WTC11 (cell line): Measurements from ENCODE around the gene COL21A1. TPM values are rescaled to one million over a fixed set of nuclear protein-coding genes. Genes with fewer than 3 reads are reported as not detected.

Source experiments
- ATAC-seq: fragments of 200-7000 bp; cut with Tn5 transposase; 2 replicates; pipeline ENCODE4 v1.10.0; 2021; ENCODE audit warnings: mild to moderate bottlenecking, moderate library complexity
- CTCF ChIA-PET: fragments of 300-600 bp; sonication (Branson Sonifier 250); formaldehyde crosslinking; loops from one replicate; lab custom pipeline; 2021; ENCODE audit warnings: antibody characterized with exemption; lab: Charles Lee
- POLR2A ChIA-PET: fragments of 350-600 bp; sonication (Branson Sonifier 250); formaldehyde crosslinking; loops from one replicate; lab custom pipeline; 2021; ENCODE audit warnings: antibody characterized with exemption; lab: Charles Lee
- DNase-seq: peaks from one replicate; pipeline ENCODE4 v3.0.0; 2021; ENCODE audit warnings: low spot score
- H3K27ac Mint-ChIP-seq: 2 replicates; pipeline ENCODE4 v1.8.0; 2021; ENCODE audit warnings: mixed read lengths
- H3K27me3 Mint-ChIP-seq: 2 replicates; pipeline ENCODE4 v1.8.0; 2021; ENCODE audit warnings: low read depth, mild to moderate bottlenecking, moderate library complexity, mixed read lengths
- H3K36me3 Mint-ChIP-seq: 2 replicates; pipeline ENCODE4 v1.8.0; 2021; ENCODE audit warnings: mixed read lengths
- H3K4me1 Mint-ChIP-seq: 2 replicates; pipeline ENCODE4 v1.8.0; 2022; ENCODE audit warnings: mixed read lengths
- H3K4me3 Mint-ChIP-seq: 2 replicates; pipeline ENCODE4 v1.8.0; 2021; ENCODE audit warnings: mild to moderate bottlenecking, moderate library complexity, mixed read lengths
- H3K9me3 Mint-ChIP-seq: 2 replicates; pipeline ENCODE4 v1.8.0; 2021; ENCODE audit warnings: mixed read lengths
- CBFB ChIP-seq: sonication (generic); formaldehyde crosslinking; IDR thresholded peaks from 2 replicates; pipeline ENCODE4 v1.8.1; 2022; ENCODE audit warnings: mild to moderate bottlenecking, low read depth, missing genetic modification reagents
- E2F1 ChIP-seq: sonication (generic); formaldehyde crosslinking; IDR thresholded peaks from 2 replicates; pipeline ENCODE4 v1.8.0; 2022; ENCODE audit warnings: mild to moderate bottlenecking, missing genetic modification reagents
- E2F4 ChIP-seq: sonication (generic); formaldehyde crosslinking; IDR thresholded peaks from 2 replicates; pipeline ENCODE4 v1.8.1; 2022; ENCODE audit warnings: low read depth, mild to moderate bottlenecking, moderate library complexity, missing genetic modification reagents, borderline replicate concordance
- E2F5 ChIP-seq: sonication (generic); formaldehyde crosslinking; IDR thresholded peaks from 2 replicates; pipeline ENCODE4 v1.8.1; 2022; ENCODE audit warnings: mild to moderate bottlenecking, moderate library complexity, missing genetic modification reagents
- GTF2I ChIP-seq: fragments of 250-450 bp; sonication (Bioruptor Pico); conservative IDR thresholded peaks from 2 replicates; pipeline ENCODE4 v1.4.0; 2021; ENCODE audit warnings: mild to moderate bottlenecking
- IRF1 ChIP-seq: sonication (generic); formaldehyde crosslinking; IDR thresholded peaks from 2 replicates; pipeline ENCODE4 v1.8.0; 2023; ENCODE audit warnings: missing genetic modification reagents
- JUN ChIP-seq: sonication (generic); formaldehyde crosslinking; IDR thresholded peaks from 2 replicates; pipeline ENCODE4 v1.8.0; 2023; ENCODE audit warnings: mild to moderate bottlenecking, missing genetic modification reagents
- NFYB ChIP-seq: sonication (generic); formaldehyde crosslinking; conservative IDR thresholded peaks from 2 replicates; pipeline ENCODE4 v1.8.0; 2022; ENCODE audit warnings: low read depth, missing genetic modification reagents
- RORB ChIP-seq: fragments of 250-450 bp; sonication (Bioruptor Pico); IDR thresholded peaks from 2 replicates; pipeline ENCODE4 v1.9.0; 2021; ENCODE audit warnings: mild to moderate bottlenecking
- SMAD4 ChIP-seq: sonication (generic); formaldehyde crosslinking; IDR thresholded peaks from 2 replicates; pipeline ENCODE4 v1.8.0; 2022; ENCODE audit warnings: mild to moderate bottlenecking, missing genetic modification reagents
- ZMAT4 ChIP-seq: fragments of 250-450 bp; sonication (Bioruptor Pico); IDR thresholded peaks from 2 replicates; pipeline ENCODE4 v1.9.0; 2021; ENCODE audit warnings: mild to moderate bottlenecking
- ZNF671 ChIP-seq: fragments of 250-450 bp; sonication (Bioruptor Pico); IDR thresholded peaks from 2 replicates; pipeline ENCODE4 v1.8.0; 2021; ENCODE audit warnings: mild to moderate bottlenecking
- total RNA-seq: library from RNA; stranded (reverse); gene quantifications from 3 replicates; pipeline ENCODE4 v1.2.3, GENCODE V29; 2021
- TF ChIP-seq, protein P1 (sequence below): fragments of 250-450 bp; sonication (Bioruptor Pico); conservative IDR thresholded peaks from 2 replicates; pipeline ENCODE4 v1.9.0; 2021; ENCODE audit warnings: mild to moderate bottlenecking
- TF ChIP-seq, protein P2 (sequence below): sonication (generic); formaldehyde crosslinking; IDR thresholded peaks from 2 replicates; pipeline ENCODE4 v1.8.1; 2022; ENCODE audit warnings: missing genetic modification reagents, borderline replicate concordance
- TF ChIP-seq, protein P3 (sequence below): sonication (generic); formaldehyde crosslinking; IDR thresholded peaks from 2 replicates; pipeline ENCODE4 v1.8.0; 2023; ENCODE audit warnings: missing genetic modification reagents, mild to moderate bottlenecking, borderline replicate concordance
- TF ChIP-seq, protein P4 (sequence below): sonication (generic); formaldehyde crosslinking; conservative IDR thresholded peaks from 2 replicates; pipeline ENCODE4 v1.8.1; 2023; ENCODE audit warnings: mild to moderate bottlenecking, low read depth, missing genetic modification reagents, moderate library complexity

COL21A1 gene
- total RNA-seq, 1 experiment from 2014 or later = 4.4 TPM

DNA sequence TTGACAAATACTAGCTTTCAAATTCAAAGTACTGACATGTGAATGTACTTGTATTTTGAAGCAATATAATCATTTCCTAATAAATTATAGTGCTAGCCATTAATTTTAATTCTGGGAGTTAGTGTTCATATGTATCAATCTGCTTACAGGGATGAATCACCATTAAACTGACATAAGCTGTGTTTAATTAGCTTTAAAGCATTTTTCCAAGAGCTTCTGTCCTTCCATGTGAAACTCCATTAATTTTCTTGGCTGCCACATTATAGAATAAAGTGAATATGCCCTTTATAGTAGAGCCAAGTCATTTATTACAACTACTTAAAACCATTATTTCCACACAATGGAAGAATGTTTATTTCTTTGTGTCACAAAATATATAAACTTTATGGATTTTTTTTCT, 150.8 kb downstream of the COL21A1 start:
- POLR2A ChIA-PET = no interaction called here
- ATAC-seq (no peak), DNase-seq (no peak)
- no peaks in the 10 kb centered on the region for H3K27me3 Mint-ChIP-seq
- peaks cover 11% of the 10 kb centered on the region for H3K36me3 Mint-ChIP-seq
- CTCF ChIA-PET = no interaction called here
- no peak overlapping the region for H3K4me3 Mint-ChIP-seq
- H3K9me3 Mint-ChIP-seq = peaks cover 19% of the 10 kb centered on the region
- no peak overlapping the region for H3K27ac Mint-ChIP-seq
- peaks cover 10% of the 10 kb centered on the region for H3K4me1 Mint-ChIP-seq
- TF ChIP-seq E2F4 (CRISPR knock-in tag) = no peak
- TF ChIP-seq, protein P1, sequence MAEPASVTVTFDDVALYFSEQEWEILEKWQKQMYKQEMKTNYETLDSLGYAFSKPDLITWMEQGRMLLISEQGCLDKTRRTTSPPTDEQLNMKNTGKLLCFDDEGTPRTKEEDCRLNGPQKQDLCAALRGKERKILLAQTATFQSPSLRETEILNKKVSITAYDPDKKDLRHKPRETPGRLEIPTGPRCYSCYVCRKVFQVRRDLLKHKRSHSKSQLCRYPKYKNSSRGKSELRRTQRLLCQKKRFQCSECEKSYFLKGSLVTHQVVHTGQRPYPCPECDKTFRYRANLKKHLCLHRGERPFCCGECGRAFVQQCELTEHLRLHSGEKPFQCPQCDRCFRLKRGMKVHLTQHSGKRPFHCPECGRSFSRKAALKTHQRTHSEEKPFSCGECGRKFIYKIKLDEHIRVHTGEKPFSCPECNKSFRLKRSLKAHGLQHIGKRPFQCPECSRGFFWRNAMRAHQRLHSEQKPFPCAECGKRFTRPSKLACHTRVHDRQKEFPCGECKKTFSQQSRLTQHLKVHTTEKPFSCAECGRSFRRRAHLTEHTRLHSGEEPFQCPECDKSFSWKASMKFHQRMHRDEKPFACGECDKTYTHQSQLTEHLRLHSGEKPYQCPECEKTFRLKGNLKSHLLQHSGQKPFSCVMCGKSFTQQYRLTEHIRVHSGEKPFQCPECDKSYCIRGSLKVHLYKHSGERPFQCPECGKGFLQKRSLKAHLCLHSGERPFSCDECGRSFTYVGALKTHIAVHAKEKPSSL (CRISPR knock-in tag) = no peak
- TF ChIP-seq E2F5 = no peak
- TF ChIP-seq ZNF671 (CRISPR knock-in tag) = no peak
- no peak for TF ChIP-seq JUN (CRISPR knock-in tag)
- no peak for TF ChIP-seq IRF1 (CRISPR knock-in tag)
- TF ChIP-seq RORB = no peak
- TF ChIP-seq CBFB (CRISPR knock-in tag) = no peak
- TF ChIP-seq E2F1 (CRISPR knock-in tag) = no peak
- TF ChIP-seq NFYB (CRISPR knock-in tag) = no peak
- TF ChIP-seq, protein P2, sequence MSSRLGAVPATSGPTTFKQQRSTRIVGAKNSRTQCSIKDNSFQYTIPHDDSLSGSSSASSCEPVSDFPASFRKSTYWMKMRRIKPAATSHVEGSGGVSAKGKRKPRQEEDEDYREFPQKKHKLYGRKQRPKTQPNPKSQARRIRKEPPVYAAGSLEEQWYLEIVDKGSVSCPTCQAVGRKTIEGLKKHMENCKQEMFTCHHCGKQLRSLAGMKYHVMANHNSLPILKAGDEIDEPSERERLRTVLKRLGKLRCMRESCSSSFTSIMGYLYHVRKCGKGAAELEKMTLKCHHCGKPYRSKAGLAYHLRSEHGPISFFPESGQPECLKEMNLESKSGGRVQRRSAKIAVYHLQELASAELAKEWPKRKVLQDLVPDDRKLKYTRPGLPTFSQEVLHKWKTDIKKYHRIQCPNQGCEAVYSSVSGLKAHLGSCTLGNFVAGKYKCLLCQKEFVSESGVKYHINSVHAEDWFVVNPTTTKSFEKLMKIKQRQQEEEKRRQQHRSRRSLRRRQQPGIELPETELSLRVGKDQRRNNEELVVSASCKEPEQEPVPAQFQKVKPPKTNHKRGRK (CRISPR knock-in tag) = no peak
- TF ChIP-seq, protein P3, sequence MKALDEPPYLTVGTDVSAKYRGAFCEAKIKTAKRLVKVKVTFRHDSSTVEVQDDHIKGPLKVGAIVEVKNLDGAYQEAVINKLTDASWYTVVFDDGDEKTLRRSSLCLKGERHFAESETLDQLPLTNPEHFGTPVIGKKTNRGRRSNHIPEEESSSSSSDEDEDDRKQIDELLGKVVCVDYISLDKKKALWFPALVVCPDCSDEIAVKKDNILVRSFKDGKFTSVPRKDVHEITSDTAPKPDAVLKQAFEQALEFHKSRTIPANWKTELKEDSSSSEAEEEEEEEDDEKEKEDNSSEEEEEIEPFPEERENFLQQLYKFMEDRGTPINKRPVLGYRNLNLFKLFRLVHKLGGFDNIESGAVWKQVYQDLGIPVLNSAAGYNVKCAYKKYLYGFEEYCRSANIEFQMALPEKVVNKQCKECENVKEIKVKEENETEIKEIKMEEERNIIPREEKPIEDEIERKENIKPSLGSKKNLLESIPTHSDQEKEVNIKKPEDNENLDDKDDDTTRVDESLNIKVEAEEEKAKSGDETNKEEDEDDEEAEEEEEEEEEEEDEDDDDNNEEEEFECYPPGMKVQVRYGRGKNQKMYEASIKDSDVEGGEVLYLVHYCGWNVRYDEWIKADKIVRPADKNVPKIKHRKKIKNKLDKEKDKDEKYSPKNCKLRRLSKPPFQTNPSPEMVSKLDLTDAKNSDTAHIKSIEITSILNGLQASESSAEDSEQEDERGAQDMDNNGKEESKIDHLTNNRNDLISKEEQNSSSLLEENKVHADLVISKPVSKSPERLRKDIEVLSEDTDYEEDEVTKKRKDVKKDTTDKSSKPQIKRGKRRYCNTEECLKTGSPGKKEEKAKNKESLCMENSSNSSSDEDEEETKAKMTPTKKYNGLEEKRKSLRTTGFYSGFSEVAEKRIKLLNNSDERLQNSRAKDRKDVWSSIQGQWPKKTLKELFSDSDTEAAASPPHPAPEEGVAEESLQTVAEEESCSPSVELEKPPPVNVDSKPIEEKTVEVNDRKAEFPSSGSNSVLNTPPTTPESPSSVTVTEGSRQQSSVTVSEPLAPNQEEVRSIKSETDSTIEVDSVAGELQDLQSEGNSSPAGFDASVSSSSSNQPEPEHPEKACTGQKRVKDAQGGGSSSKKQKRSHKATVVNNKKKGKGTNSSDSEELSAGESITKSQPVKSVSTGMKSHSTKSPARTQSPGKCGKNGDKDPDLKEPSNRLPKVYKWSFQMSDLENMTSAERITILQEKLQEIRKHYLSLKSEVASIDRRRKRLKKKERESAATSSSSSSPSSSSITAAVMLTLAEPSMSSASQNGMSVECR (CRISPR knock-in tag) = no peak
- TF ChIP-seq SMAD4 (CRISPR knock-in tag) = no peak
- no peak for TF ChIP-seq ZMAT4 (CRISPR knock-in tag)
- TF ChIP-seq, protein P4, sequence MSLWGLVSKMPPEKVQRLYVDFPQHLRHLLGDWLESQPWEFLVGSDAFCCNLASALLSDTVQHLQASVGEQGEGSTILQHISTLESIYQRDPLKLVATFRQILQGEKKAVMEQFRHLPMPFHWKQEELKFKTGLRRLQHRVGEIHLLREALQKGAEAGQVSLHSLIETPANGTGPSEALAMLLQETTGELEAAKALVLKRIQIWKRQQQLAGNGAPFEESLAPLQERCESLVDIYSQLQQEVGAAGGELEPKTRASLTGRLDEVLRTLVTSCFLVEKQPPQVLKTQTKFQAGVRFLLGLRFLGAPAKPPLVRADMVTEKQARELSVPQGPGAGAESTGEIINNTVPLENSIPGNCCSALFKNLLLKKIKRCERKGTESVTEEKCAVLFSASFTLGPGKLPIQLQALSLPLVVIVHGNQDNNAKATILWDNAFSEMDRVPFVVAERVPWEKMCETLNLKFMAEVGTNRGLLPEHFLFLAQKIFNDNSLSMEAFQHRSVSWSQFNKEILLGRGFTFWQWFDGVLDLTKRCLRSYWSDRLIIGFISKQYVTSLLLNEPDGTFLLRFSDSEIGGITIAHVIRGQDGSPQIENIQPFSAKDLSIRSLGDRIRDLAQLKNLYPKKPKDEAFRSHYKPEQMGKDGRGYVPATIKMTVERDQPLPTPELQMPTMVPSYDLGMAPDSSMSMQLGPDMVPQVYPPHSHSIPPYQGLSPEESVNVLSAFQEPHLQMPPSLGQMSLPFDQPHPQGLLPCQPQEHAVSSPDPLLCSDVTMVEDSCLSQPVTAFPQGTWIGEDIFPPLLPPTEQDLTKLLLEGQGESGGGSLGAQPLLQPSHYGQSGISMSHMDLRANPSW (CRISPR knock-in tag) = no peak
- TF ChIP-seq GTF2I (CRISPR knock-in tag) = no peak
